HepG2 (cell line): ENCODE results near the gene ACSL3. TPM values are rescaled to one million over a fixed set of nuclear protein-coding genes. Genes with fewer than 3 reads are reported as not detected.

Experiments
- CSRNP1 ChIP-seq: sonication (generic); formaldehyde crosslinking; IDR thresholded peaks from 2 replicates; pipeline ENCODE4 v1.8.1; 2023; ENCODE audit warnings: mild to moderate bottlenecking, missing genetic modification reagents
- MBD4 ChIP-seq: IDR thresholded peaks from 2 replicates; pipeline ENCODE4 v1.6.1; 2012; ENCODE audit warnings: low read length, inconsistent platforms, borderline replicate concordance
- NCOR1 ChIP-seq: fragments of 200-600 bp; sonication (generic); IDR thresholded peaks from 2 replicates; pipeline ENCODE4 v1.7.0; 2017; ENCODE audit warnings: antibody characterized with exemption, low read length, borderline replicate concordance
- PAF1 ChIP-seq: IDR thresholded peaks from 2 replicates; pipeline ENCODE4 v1.6.1; 2016; ENCODE audit warnings: missing genetic modification reagents, missing compliant biosample characterization
- POLR2AphosphoS2 ChIP-seq: IDR thresholded peaks from 2 replicates; pipeline ENCODE4 v1.6.1; 2011; ENCODE audit warnings: low read depth, low read length, improper control_type of control experiment
- POLR2G ChIP-seq: fragments of 200-400 bp; formaldehyde crosslinking; IDR thresholded peaks from 2 replicates; pipeline ENCODE4 v1.6.1; 2018; ENCODE audit warnings: mild to moderate bottlenecking, low read depth, low read length, moderate library complexity
- SALL2 ChIP-seq: sonication (generic); formaldehyde crosslinking; IDR thresholded peaks from 2 replicates; pipeline ENCODE4 v1.8.1; 2023; ENCODE audit warnings: mild to moderate bottlenecking, missing genetic modification reagents, inconsistent platforms
- SRF ChIP-seq: IDR thresholded peaks from 2 replicates; pipeline ENCODE4 v1.6.1; 2011; ENCODE audit warnings: mild to moderate bottlenecking, low read depth, low read length, moderate library complexity
- SSRP1 ChIP-seq: IDR thresholded peaks from 2 replicates; pipeline ENCODE4 v1.6.1; 2016; ENCODE audit warnings: control low read depth
- TEF ChIP-seq: sonication (generic); formaldehyde crosslinking; IDR thresholded peaks from 2 replicates; pipeline ENCODE4 v1.5.0; 2020; ENCODE audit warnings: missing genetic modification reagents
- TFDP2 ChIP-seq: sonication (generic); formaldehyde crosslinking; IDR thresholded peaks from 2 replicates; pipeline ENCODE4 v1.4.0; 2020; ENCODE audit warnings: missing genetic modification reagents
- ZBTB33 ChIP-seq: sonication (generic); formaldehyde crosslinking; IDR thresholded peaks from 2 replicates; pipeline ENCODE4 v1.4.0; 2020; ENCODE audit warnings: missing genetic modification reagents
- ZNF101 ChIP-seq: sonication (generic); formaldehyde crosslinking; IDR thresholded peaks from 2 replicates; pipeline ENCODE4 v1.4.0; 2020; ENCODE audit warnings: mild to moderate bottlenecking, low read depth, missing genetic modification reagents, borderline replicate concordance
- ZNF143 ChIP-seq: sonication (generic); formaldehyde crosslinking; IDR thresholded peaks from 2 replicates; pipeline ENCODE4 v1.4.0; 2020; ENCODE audit warnings: missing genetic modification reagents
- ZNF292 ChIP-seq: sonication (generic); formaldehyde crosslinking; IDR thresholded peaks from 2 replicates; pipeline ENCODE4 v1.8.1; 2022; ENCODE audit warnings: mild to moderate bottlenecking, low read depth, missing genetic modification reagents, borderline replicate concordance
- ZNF33A ChIP-seq: sonication (generic); formaldehyde crosslinking; IDR thresholded peaks from 2 replicates; pipeline ENCODE4 v1.5.1; 2020; ENCODE audit warnings: missing genetic modification reagents, mild to moderate bottlenecking, moderate library complexity, borderline replicate concordance
- ZNF543 ChIP-seq: sonication (generic); formaldehyde crosslinking; IDR thresholded peaks from 2 replicates; pipeline ENCODE4 v1.4.0; 2020; ENCODE audit warnings: mild to moderate bottlenecking, missing genetic modification reagents
- ZNF724P ChIP-seq: sonication (generic); formaldehyde crosslinking; IDR thresholded peaks from 2 replicates; pipeline ENCODE4 v1.8.0; 2022; ENCODE audit warnings: missing genetic modification reagents, borderline replicate concordance
- ZNF746 ChIP-seq: sonication (generic); formaldehyde crosslinking; IDR thresholded peaks from 2 replicates; pipeline ENCODE4 v1.8.0; 2022; ENCODE audit warnings: mild to moderate bottlenecking, missing genetic modification reagents
- ZNF800 ChIP-seq: sonication (generic); formaldehyde crosslinking; IDR thresholded peaks from 2 replicates; pipeline ENCODE4 v1.4.0; 2020; ENCODE audit warnings: missing genetic modification reagents
- polyA plus RNA-seq, 8 experiments: library from polyadenylated mRNA; depleted of rRNA in 3 of 8; stranded (reverse) in 7 of 8; unstranded in 1 of 8; fragments of >200 nt; fragmentation: Illumina TruSeq in 4 of 8; extraction: Trizol in 4 of 8; gene quantifications; 2 replicates each; pipeline versions ENCODE4 v1.2.1 to v1.2.3, GENCODE V29; 2011 to 2016; ENCODE audit warnings: low read depth in 4 of 8, missing spikeins in 1 of 8, mixed read lengths in 1 of 8; ENCODE audit not compliant: insufficient read depth in 1 of 8
- total RNA-seq, 5 experiments: library from RNA; depleted of rRNA; stranded (reverse); fragments of >200 nt; fragmentation: Illumina TruSeq; extraction: Trizol; gene quantifications; 2 replicates each; pipeline ENCODE4 v1.2.3, GENCODE V29; 2016; ENCODE audit warnings: low read depth in 1 of 5

ACSL3 gene
- total and polyA plus RNA-seq, 2 of the 13 experiments (the other 11 are each of a cell fraction or from before 2014, with no cell fraction given), result 305 to 365 TPM

- TF ChIP-seq ZNF800 (CRISPR knock-in tag), result no peak
- TF ChIP-seq MBD4, result peak; percentile 13; the same call in 1 of the 2 replicates
- TF ChIP-seq POLR2G, result peak; percentile 37; the same call in 1 of the 2 replicates
- peak; percentile 85; the same call in 1 of the 2 replicates for TF ChIP-seq PAF1 (CRISPR knock-in tag)
- TF ChIP-seq ZNF724P (CRISPR knock-in tag), result no peak
- 0 out of 2 replicates have a peak, but pooled peaks have one; percentile 1 for TF ChIP-seq ZBTB33 (CRISPR knock-in tag)
- TF ChIP-seq ZNF746 (CRISPR knock-in tag), result no peak
- TF ChIP-seq SRF, result no peak
- TF ChIP-seq NCOR1, result no peak
- TF ChIP-seq TEF (CRISPR knock-in tag), result no peak
- TF ChIP-seq ZNF292 (CRISPR knock-in tag), result no peak
- no peak for TF ChIP-seq ZNF543 (CRISPR knock-in tag)
- no peak for TF ChIP-seq TFDP2 (CRISPR knock-in tag)
- TF ChIP-seq POLR2AphosphoS2, result peak; percentile 86
- no peak for TF ChIP-seq ZNF33A
- no peak for TF ChIP-seq CSRNP1 (CRISPR knock-in tag)
- no peak for TF ChIP-seq ZNF101 (CRISPR knock-in tag)
- no peak for TF ChIP-seq ZNF143 (CRISPR knock-in tag)
- TF ChIP-seq SALL2 (CRISPR knock-in tag), result no peak
- peak; percentile 53; the same call in 1 of the 2 replicates for TF ChIP-seq SSRP1 (CRISPR knock-in tag)
These were observed 86.0 kb downstream of the ACSL3 start (continued) for GRCh38 chr2:222946700-222947287.
